ENCODE measurements around the gene C6orf52.
A peak's percentile ranks its signal among the peaks of the same experiment; 100 is the strongest.

The C6orf52 gene

DNA sequence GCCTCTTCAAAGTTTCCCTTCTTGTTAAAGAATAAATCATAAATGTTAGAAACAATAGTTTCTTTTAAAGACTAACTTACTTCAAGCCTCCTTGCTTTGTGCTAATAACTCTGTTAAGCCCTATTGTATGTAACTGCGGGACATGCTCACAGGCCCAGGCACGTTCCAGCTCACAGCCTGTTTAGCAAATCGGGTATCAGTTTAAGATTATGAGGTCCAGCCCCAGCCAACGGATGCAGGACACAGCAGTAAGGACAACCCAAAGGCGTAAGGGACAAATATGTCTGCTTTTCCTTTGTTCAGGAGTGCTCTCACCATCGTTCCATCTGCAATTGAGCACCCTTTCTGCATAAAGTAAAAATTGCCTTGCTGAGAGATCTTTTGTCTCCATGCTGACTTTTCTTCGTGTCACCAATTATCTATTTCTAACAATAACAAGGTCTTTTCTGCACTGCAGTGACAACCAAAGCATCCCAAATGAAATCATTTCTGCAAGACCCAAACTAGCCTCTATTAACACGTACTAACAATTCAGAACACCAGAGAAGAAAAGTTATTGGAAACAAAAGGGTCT lies 1.4 kb downstream of the C6orf52 start:
- Histone ChIP-seq H3K9me3 (ENCODE audit: control insufficient read depth, insufficient read depth, low read depth, low read length) (no peaks in the 10 kb centered on the region), H3K36me3 (ENCODE audit: control insufficient read depth in 2 of 2, insufficient read depth in 1 of 2, low read length in 2 of 2) (peaks cover 9 to 13% of the 10 kb centered on the region in 2 experiments; a peak in 2 of 3 replicates), H3K4me1 (ENCODE audit: control insufficient read depth, insufficient read depth, low read length) (peaks cover 4% of the 10 kb centered on the region; the same call in 1 of the 2 replicates), H3K4me3 (ENCODE audit: low read depth, low read length) (no peak overlapping the region; the same call in 1 of the 2 replicates), H3K27ac (ENCODE audit: extremely low read depth, low read depth, low read length) (no peak overlapping the region)
- POLR2A ChIA-PET: no interaction called here
- CTCF ChIA-PET: no interaction called here
- TF ChIP-seq ZSCAN5A (tag by site-specific recombination; IDR thresholded peaks at IDR 0.05): no peak
- TF ChIP-seq SETDB1 (IDR thresholded peaks at IDR 0.05; ENCODE audit: insufficient read length, low read length): peak; percentile 26

DNA sequence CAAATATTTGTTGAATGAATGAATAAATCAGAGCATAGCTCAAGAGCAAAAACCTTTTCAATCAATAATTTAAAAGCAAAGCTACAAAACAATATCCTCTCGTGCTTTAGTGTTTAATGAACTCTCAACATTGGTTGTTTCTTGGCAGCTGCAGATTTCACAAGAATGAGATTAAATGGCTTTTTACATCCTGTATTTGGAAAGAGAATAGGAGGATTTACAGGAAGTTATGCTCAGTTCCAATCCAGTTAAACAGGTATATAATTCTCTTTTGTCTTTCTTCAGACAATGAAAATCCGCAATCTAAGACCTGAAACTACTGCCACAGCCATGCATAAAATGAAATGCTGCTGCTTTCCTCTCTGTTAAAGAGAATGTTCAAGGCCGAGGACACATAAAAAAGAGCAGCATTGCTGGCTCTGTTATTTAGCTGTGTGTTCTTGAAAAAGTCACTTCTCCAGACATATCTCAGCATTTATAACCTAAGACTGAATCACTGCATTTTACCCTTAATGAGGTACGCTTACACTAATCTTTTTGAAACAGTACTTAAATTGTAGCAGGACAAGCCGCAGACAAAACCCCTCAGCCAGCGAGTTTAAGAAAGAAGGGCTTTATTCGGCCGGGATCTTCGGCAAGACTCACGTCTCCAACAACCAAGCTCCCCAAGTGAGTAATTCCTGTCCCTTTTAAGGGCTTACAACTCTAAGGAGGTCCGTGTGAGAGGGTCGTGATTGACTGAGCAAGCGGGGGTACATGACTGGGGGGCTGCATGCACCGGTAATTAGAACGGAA lies 3.6 kb downstream of the C6orf52 start:
- POLR2A ChIA-PET: no interaction called here
- no peak for TF ChIP-seq ZNF621 (tag by site-specific recombination; IDR thresholded peaks at IDR 0.05)
- H3K4me3 ChIP-seq (ENCODE audit: low read depth, low read length): no peak overlapping the region
- H3K4me1 ChIP-seq (ENCODE audit: control insufficient read depth, insufficient read depth, low read length): peaks cover 4% of the 10 kb centered on the region; the same call in 1 of the 2 replicates
- no peak overlapping the region for H3K27ac ChIP-seq (ENCODE audit: extremely low read depth, low read depth, low read length)
- CTCF ChIA-PET: interaction anchor here (0.6 kb wide), 2 partner anchors 229 to 1678 kb away, joined by 3 read pairs; no protein-coding TSS in a partner anchor
- peaks cover 0 to 3% of the 10 kb centered on the region in 2 experiments; a peak in 1 of 3 replicates for H3K36me3 ChIP-seq (ENCODE audit: control insufficient read depth in 2 of 2, insufficient read depth in 1 of 2, low read length in 2 of 2)
- H3K9me3 ChIP-seq (ENCODE audit: control insufficient read depth, insufficient read depth, low read depth, low read length): no peaks in the 10 kb centered on the region

GRCh38 chr6:10687582-10687981 lies 6.8 kb downstream of the C6orf52 start:
- CTCF ChIA-PET: interaction anchor here (0.7 to 0.9 kb wide), 2 partner anchors 13 to 209 kb away, joined by 3 read pairs; no protein-coding TSS in a partner anchor
- H3K4me1 ChIP-seq (ENCODE audit: control insufficient read depth, insufficient read depth, low read length): no peaks in the 10 kb centered on the region
- TF ChIP-seq ZNF830 (tag by site-specific recombination; IDR thresholded peaks at IDR 0.05; ENCODE audit: low read depth): no peak
- H3K9me3 ChIP-seq (ENCODE audit: control insufficient read depth, insufficient read depth, low read depth, low read length): no peaks in the 10 kb centered on the region
- H3K36me3 ChIP-seq (ENCODE audit: control insufficient read depth in 2 of 2, insufficient read depth in 1 of 2, low read length in 2 of 2): peaks cover 0 to 3% of the 10 kb centered on the region in 2 experiments; a peak in 1 of 3 replicates
- H3K27ac ChIP-seq (ENCODE audit: extremely low read depth, low read depth, low read length): no peak overlapping the region
- POLR2A ChIA-PET: no interaction called here
- H3K4me3 ChIP-seq (ENCODE audit: low read depth, low read length): no peak overlapping the region

GRCh38 chr6:10686901-10687300 lies 7.5 kb downstream of the C6orf52 start:
- no peak overlapping the region for H3K4me3 ChIP-seq (ENCODE audit: low read depth, low read length)
- ChIA-PET CTCF (interaction anchor here (0.7 to 1.3 kb wide), 4 partner anchors 12 to 208 kb away, joined by 3 to 4 read pairs (median 4); no protein-coding TSS in a partner anchor), POLR2A (no interaction called here)
- H3K4me1 ChIP-seq (ENCODE audit: control insufficient read depth, insufficient read depth, low read length): no peaks in the 10 kb centered on the region
- H3K9me3 ChIP-seq (ENCODE audit: control insufficient read depth, insufficient read depth, low read depth, low read length): no peaks in the 10 kb centered on the region
- H3K36me3 ChIP-seq (ENCODE audit: control insufficient read depth in 2 of 2, insufficient read depth in 1 of 2, low read length in 2 of 2): no peaks in the 10 kb centered on the region
- H3K27ac ChIP-seq (ENCODE audit: extremely low read depth, low read depth, low read length): no peak overlapping the region
- TF ChIP-seq ZNF362 (tag by site-specific recombination; IDR thresholded peaks at IDR 0.05): no peak
- no peak for TF ChIP-seq KLF10 (tag by site-specific recombination; IDR thresholded peaks at IDR 0.05)
- no peak for TF ChIP-seq PATZ1 (tag by site-specific recombination; IDR thresholded peaks at IDR 0.05)
- TF ChIP-seq KLF8 (tag by site-specific recombination; IDR thresholded peaks at IDR 0.05): no peak
- TF ChIP-seq ZNF391 (tag by site-specific recombination; IDR thresholded peaks at IDR 0.05; ENCODE audit: borderline replicate concordance, low read depth): no peak
- TF ChIP-seq ZNF501 (tag by site-specific recombination; IDR thresholded peaks at IDR 0.05): no peak
- TF ChIP-seq RBAK (tag by site-specific recombination; IDR thresholded peaks at IDR 0.05): no peak
- TF ChIP-seq ZNF626 (tag by site-specific recombination; IDR thresholded peaks at IDR 0.05): no peak
- TF ChIP-seq, protein P1, sequence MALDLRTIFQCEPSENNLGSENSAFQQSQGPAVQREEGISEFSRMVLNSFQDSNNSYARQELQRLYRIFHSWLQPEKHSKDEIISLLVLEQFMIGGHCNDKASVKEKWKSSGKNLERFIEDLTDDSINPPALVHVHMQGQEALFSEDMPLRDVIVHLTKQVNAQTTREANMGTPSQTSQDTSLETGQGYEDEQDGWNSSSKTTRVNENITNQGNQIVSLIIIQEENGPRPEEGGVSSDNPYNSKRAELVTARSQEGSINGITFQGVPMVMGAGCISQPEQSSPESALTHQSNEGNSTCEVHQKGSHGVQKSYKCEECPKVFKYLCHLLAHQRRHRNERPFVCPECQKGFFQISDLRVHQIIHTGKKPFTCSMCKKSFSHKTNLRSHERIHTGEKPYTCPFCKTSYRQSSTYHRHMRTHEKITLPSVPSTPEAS (tag by site-specific recombination; IDR thresholded peaks at IDR 0.05): no peak
- TF ChIP-seq ZNF707 (tag by site-specific recombination; IDR thresholded peaks at IDR 0.05): no peak
- TF ChIP-seq ZNF112 (tag by site-specific recombination; IDR thresholded peaks at IDR 0.05): no peak
- TF ChIP-seq, protein P2, sequence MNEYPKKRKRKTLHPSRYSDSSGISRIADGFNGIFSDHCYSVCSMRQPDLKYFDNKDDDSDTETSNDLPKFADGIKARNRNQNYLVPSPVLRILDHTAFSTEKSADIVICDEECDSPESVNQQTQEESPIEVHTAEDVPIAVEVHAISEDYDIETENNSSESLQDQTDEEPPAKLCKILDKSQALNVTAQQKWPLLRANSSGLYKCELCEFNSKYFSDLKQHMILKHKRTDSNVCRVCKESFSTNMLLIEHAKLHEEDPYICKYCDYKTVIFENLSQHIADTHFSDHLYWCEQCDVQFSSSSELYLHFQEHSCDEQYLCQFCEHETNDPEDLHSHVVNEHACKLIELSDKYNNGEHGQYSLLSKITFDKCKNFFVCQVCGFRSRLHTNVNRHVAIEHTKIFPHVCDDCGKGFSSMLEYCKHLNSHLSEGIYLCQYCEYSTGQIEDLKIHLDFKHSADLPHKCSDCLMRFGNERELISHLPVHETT (tag by site-specific recombination; IDR thresholded peaks at IDR 0.05): no peak
- no peak for TF ChIP-seq KLF7 (tag by site-specific recombination; IDR thresholded peaks at IDR 0.05; ENCODE audit: borderline replicate concordance)
- no peak for TF ChIP-seq ZNF184 (tag by site-specific recombination; IDR thresholded peaks at IDR 0.05)
